DOHH2 (cell line): ENCODE measurements around the gene HOXA5.

Experiments
- H3F3A ChIP-seq: fragments of 200-600 bp; sonication (generic), shearing (Covaris generic); 2 replicates; pipeline ENCODE4 v1.6.0; 2016; ENCODE audit warnings: antibody characterized with exemption, mild to moderate bottlenecking; ENCODE audit not compliant: control insufficient read depth, insufficient read depth
- H3K27ac ChIP-seq: fragments of 200-600 bp; sonication (generic); 2 replicates; pipeline ENCODE4 v1.5.1; 2014; ENCODE audit warnings: low read depth, mild to moderate bottlenecking, low read length, moderate library complexity
- H3K27me3 ChIP-seq: fragments of 200-600 bp; sonication (generic); 2 replicates; pipeline ENCODE4 v1.6.1; 2014; ENCODE audit warnings: mild to moderate bottlenecking, low read length, mixed read lengths; ENCODE audit not compliant: control insufficient read depth
- H3K36me3 ChIP-seq: fragments of 200-600 bp; sonication (generic); 2 replicates; pipeline ENCODE4 v1.6.1; 2014; ENCODE audit warnings: mild to moderate bottlenecking, low read length, moderate library complexity, mixed read lengths; ENCODE audit not compliant: control insufficient read depth
- H3K4me1 ChIP-seq: fragments of 200-600 bp; sonication (generic); 2 replicates; pipeline ENCODE4 v1.6.1; 2014; ENCODE audit warnings: mild to moderate bottlenecking, low read length, mixed read lengths; ENCODE audit not compliant: control insufficient read depth
- H3K4me2 ChIP-seq: fragments of 200-600 bp; sonication (generic); 2 replicates; pipeline ENCODE4 v1.6.0; 2014; ENCODE audit warnings: mild to moderate bottlenecking, low read length, moderate library complexity
- H3K4me3 ChIP-seq: fragments of 200-600 bp; sonication (generic); 2 replicates; pipeline ENCODE4 v1.5.1; 2014; ENCODE audit warnings: mild to moderate bottlenecking, low read length, mixed read lengths
- H3K79me2 ChIP-seq: fragments of 200-600 bp; sonication (generic); 2 replicates; pipeline ENCODE4 v1.6.1; 2014; ENCODE audit warnings: mild to moderate bottlenecking, low read length, mixed read lengths; ENCODE audit not compliant: control insufficient read depth
- H3K9me2 ChIP-seq: fragments of 200-600 bp; sonication (generic); replicated peaks from 2 replicates; pipeline ENCODE4 v1.6.1; 2014; ENCODE audit warnings: mild to moderate bottlenecking, low read length, mixed read lengths; ENCODE audit not compliant: control insufficient read depth
- H3K9me3 ChIP-seq: fragments of 200-600 bp; sonication (generic); 2 replicates; pipeline ENCODE4 v1.6.1; 2014; ENCODE audit warnings: antibody characterized with exemption, low read length, mixed read lengths; ENCODE audit not compliant: control insufficient read depth, insufficient read depth
- H4K20me1 ChIP-seq: fragments of 200-600 bp; sonication (generic); 2 replicates; pipeline ENCODE4 v1.6.0; 2014; ENCODE audit warnings: low read depth, mild to moderate bottlenecking, antibody characterized with exemption, low read length, moderate library complexity; ENCODE audit not compliant: control insufficient read depth, insufficient read depth
- EZH2phosphoT487 ChIP-seq: fragments of 200-600 bp; sonication (generic); IDR thresholded peaks from 2 replicates; pipeline ENCODE4 v1.6.1; 2017; ENCODE audit warnings: borderline replicate concordance, mild to moderate bottlenecking, antibody characterized with exemption, low read length, moderate library complexity, mixed read lengths
- TF ChIP-seq, protein P1 (sequence below): fragments of 200-600 bp; sonication (generic); IDR thresholded peaks from one replicate; pipeline ENCODE4 v1.5.1; 2014; ENCODE audit warnings: antibody characterized with exemption, mild to moderate bottlenecking, low read depth, low read length; ENCODE audit not compliant: poor library complexity, severe bottlenecking

HOXA5 gene

DNA sequence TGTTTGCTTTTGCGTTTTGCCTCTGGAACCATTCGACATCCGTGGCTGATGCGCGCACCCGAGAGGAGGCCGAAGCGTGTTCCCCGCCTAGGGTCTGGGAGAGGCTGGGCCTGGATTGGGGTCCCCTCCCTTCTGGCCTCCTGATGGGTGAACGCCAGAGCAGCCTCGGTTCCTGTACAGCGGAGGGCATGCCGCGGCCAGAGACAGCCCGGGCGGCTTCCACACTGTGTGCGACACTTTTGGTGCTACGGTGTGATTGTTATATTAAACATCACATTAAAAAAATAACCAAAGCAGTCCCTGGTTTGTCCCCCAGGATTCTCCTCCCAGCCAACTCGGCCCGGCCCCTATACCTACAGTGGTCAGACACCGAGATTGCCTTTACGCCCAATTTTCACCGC lies 16.7 kb upstream of the HOXA5 start:
- no peak overlapping the region for H3K27ac ChIP-seq
- H3K4me2 ChIP-seq = peak overlapping the region; percentile 93
- no peaks in the 10 kb centered on the region for H3K79me2 ChIP-seq
- H3K4me3 ChIP-seq = peak overlapping the region; percentile 80
- TF ChIP-seq, protein P1, sequence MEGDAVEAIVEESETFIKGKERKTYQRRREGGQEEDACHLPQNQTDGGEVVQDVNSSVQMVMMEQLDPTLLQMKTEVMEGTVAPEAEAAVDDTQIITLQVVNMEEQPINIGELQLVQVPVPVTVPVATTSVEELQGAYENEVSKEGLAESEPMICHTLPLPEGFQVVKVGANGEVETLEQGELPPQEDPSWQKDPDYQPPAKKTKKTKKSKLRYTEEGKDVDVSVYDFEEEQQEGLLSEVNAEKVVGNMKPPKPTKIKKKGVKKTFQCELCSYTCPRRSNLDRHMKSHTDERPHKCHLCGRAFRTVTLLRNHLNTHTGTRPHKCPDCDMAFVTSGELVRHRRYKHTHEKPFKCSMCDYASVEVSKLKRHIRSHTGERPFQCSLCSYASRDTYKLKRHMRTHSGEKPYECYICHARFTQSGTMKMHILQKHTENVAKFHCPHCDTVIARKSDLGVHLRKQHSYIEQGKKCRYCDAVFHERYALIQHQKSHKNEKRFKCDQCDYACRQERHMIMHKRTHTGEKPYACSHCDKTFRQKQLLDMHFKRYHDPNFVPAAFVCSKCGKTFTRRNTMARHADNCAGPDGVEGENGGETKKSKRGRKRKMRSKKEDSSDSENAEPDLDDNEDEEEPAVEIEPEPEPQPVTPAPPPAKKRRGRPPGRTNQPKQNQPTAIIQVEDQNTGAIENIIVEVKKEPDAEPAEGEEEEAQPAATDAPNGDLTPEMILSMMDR = no peak
- no peak for TF ChIP-seq EZH2phosphoT487
- peaks cover 65% of the 10 kb centered on the region for H3K27me3 ChIP-seq
- H4K20me1 ChIP-seq = no peaks in the 10 kb centered on the region
- peaks cover 20% of the 10 kb centered on the region for H3K4me1 ChIP-seq
- no peaks in the 10 kb centered on the region; the same call in 1 of the 2 replicates for H3F3A ChIP-seq
- H3K9me2 ChIP-seq = no peaks in the 10 kb centered on the region
- no peaks in the 10 kb centered on the region for H3K9me3 ChIP-seq
- no peaks in the 10 kb centered on the region for H3K36me3 ChIP-seq

DNA sequence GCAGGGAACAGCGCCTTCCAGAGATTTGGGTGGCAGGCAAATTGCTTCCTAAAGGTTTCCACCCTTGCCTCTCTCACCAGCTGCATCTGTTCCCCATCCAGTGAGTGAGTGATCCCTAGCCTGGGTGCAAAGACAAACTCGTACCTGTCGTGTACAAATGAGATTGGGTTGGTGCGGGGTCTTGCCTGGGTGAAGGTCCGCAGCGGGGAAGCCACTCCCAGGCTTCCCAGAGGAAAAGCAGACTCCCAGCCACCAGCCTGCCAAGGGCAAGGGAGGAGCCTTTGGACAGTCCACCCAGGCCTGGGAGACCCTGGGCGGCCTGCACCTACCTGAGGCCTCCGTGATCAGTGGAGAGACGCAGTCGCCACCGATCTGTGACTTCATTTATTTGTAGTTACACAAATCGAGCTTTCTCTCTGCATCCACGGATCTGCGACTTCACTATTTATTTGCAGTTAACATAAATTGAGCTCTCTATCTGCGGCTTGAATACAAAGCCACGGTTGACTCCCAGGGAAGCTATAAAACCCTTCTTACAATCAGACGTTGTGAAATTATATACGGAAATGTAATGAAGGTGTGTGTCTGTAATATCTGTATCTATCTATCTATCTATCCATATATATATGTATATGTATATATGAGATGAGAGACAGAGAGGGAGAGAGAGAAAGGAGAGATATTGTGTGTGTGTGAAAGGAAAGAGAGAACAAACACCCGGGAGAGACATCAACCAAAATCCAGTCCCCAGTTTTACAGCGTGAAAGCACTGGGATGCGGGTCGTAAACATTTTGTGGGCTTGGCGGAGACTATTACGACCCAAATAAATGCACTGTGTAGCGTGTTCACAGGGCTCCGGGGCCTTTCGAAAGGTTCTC lies 16.0 kb upstream of the HOXA5 start:
- Histone ChIP-seq H3K4me2 (peak overlapping the region; percentile 93; the same call in 1 of the 2 replicates), H3K9me2 (no peaks in the 10 kb centered on the region), H3K27me3 (peaks cover 66% of the 10 kb centered on the region), H4K20me1 (no peaks in the 10 kb centered on the region), H3K4me1 (peaks cover 24% of the 10 kb centered on the region), H3K27ac (no peak overlapping the region), H3K9me3 (no peaks in the 10 kb centered on the region), H3K4me3 (peak overlapping the region; percentile 80; the same call in 1 of the 2 replicates), H3K79me2 (no peaks in the 10 kb centered on the region), H3F3A (no peaks in the 10 kb centered on the region; the same call in 1 of the 2 replicates), H3K36me3 (no peaks in the 10 kb centered on the region)
- TF ChIP-seq, protein P1 = no peak
- no peak for TF ChIP-seq EZH2phosphoT487

DNA sequence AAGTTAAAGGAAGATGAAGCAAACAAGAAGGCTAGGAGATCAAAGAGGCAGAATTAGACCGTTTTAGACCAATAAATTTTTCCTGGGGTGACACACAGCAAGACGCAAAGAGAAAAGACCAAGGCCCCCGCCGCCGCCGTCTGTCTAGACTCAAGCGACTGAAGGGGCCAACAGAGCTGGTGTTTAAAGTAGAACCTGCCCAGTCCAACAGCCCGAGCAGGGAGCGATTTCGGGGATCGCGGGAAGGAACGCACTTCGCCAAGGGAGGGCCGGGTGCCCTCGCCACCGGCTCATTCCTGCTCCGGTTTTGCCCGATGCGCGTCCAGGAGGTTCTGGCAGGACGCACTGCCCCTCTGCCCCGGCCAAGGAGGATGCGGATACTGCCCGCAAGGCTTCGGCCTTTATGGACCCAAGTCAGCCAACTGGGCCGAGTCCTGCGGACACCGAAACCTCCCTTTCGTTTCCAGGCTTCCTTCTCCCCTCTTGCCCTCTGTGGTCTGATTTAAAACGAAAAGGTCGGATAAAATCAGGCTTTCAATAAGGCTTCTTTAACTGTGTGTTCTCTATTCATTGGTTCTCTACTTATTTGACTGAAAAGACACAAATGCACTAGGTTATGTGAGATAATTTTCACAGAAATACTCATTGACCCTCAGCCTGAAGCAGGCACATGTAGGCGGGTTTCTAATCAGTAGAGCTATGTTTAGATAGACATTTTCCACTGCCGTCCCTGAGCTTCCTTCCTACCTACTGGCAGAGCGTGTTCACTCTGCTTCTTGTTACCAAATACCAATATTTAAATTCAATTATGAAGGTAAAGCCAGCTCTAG lies 15.2 kb upstream of the HOXA5 start:
- Histone ChIP-seq H3K4me3 (no peak overlapping the region), H3K4me2 (no peak overlapping the region), H4K20me1 (no peaks in the 10 kb centered on the region), H3K27me3 (peaks cover 66% of the 10 kb centered on the region), H3K79me2 (no peaks in the 10 kb centered on the region), H3K36me3 (no peaks in the 10 kb centered on the region), H3K9me2 (no peaks in the 10 kb centered on the region), H3K27ac (no peak overlapping the region), H3K9me3 (no peaks in the 10 kb centered on the region), H3F3A (no peaks in the 10 kb centered on the region; the same call in 1 of the 2 replicates), H3K4me1 (peaks cover 24% of the 10 kb centered on the region)
- TF ChIP-seq, protein P1 = no peak
- no peak for TF ChIP-seq EZH2phosphoT487
